H9 (cell line): ENCODE results near the gene NDOR1. TPM values are rescaled to one million over a fixed set of nuclear protein-coding genes. Genes with fewer than 3 reads are reported as not detected.

ENCODE experiments used
- DNase-seq: peaks from one replicate; pipeline ENCODE4 v3.0.0-alpha.2; 2017
- H2AFZ ChIP-seq: one replicate; pipeline ENCODE4 v1.6.1; 2013; ENCODE audit warnings: mild to moderate bottlenecking, low read length, control low read depth, moderate library complexity
- H2AK5ac ChIP-seq: 2 replicates; pipeline ENCODE4 v1.6.1; 2013; ENCODE audit warnings: low read length, control low read depth, mixed read lengths; ENCODE audit not compliant: insufficient read length
- H2BK120ac ChIP-seq: one replicate; pipeline ENCODE4 v1.6.1; 2013; ENCODE audit warnings: low read depth, mild to moderate bottlenecking, low read length, control low read depth, inconsistent platforms; ENCODE audit not compliant: poor library complexity, severe bottlenecking
- H2BK12ac ChIP-seq: 2 replicates; pipeline ENCODE4 v1.6.1; 2013; ENCODE audit warnings: low read length, control low read depth, mixed read lengths, low read depth; ENCODE audit not compliant: insufficient read length
- H2BK15ac ChIP-seq: 2 replicates; pipeline ENCODE4 v1.6.1; 2013; ENCODE audit warnings: low read depth, low read length, control low read depth
- H2BK20ac ChIP-seq: one replicate; pipeline ENCODE4 v1.6.1; 2013; ENCODE audit warnings: low read depth, mild to moderate bottlenecking, low read length, control low read depth, inconsistent platforms; ENCODE audit not compliant: poor library complexity, severe bottlenecking
- H2BK5ac ChIP-seq: 2 replicates; pipeline ENCODE4 v1.6.1; 2013; ENCODE audit warnings: low read length, control low read depth, mixed read lengths; ENCODE audit not compliant: insufficient read length
- H3K14ac ChIP-seq: 2 replicates; pipeline ENCODE4 v1.6.1; 2013; ENCODE audit warnings: low read length, control low read depth; ENCODE audit not compliant: insufficient read depth
- H3K18ac ChIP-seq: 2 replicates; pipeline ENCODE4 v1.6.1; 2013; ENCODE audit warnings: low read depth, mild to moderate bottlenecking, mixed read lengths, low read length, control low read depth; ENCODE audit not compliant: insufficient read length
- H3K23ac ChIP-seq: 2 replicates; pipeline ENCODE4 v1.6.1; 2013; ENCODE audit warnings: low read length, control low read depth, mixed read lengths, low read depth; ENCODE audit not compliant: insufficient read length
- H3K23me2 ChIP-seq: 2 replicates; pipeline ENCODE4 v1.6.1; 2013; ENCODE audit warnings: low read depth, mild to moderate bottlenecking, mixed read lengths, low read length, control low read depth; ENCODE audit not compliant: insufficient read length, poor library complexity, severe bottlenecking
- H3K27ac ChIP-seq: 2 replicates; pipeline ENCODE4 v1.5.1; 2013; ENCODE audit warnings: low read length, control low read depth, mixed read lengths, low read depth; ENCODE audit not compliant: insufficient read length
- H3K27me3 ChIP-seq: 2 replicates; pipeline ENCODE4 v1.6.1; 2013; ENCODE audit warnings: low read length, control low read depth, inconsistent platforms; ENCODE audit not compliant: insufficient read depth
- H3K4ac ChIP-seq: 2 replicates; pipeline ENCODE4 v1.6.1; 2013; ENCODE audit warnings: low read depth, mild to moderate bottlenecking, control low read depth, inconsistent platforms, low read length, moderate library complexity
- H3K4me1 ChIP-seq: 2 replicates; pipeline ENCODE4 v1.6.1; 2013; ENCODE audit warnings: low read length, control low read depth, inconsistent platforms; ENCODE audit not compliant: insufficient read depth
- H3K4me2 ChIP-seq: 2 replicates; pipeline ENCODE4 v1.6.1; 2013; ENCODE audit warnings: low read length, control low read depth, mixed read lengths; ENCODE audit not compliant: insufficient read length, insufficient read depth
- H3K56ac ChIP-seq: 2 replicates; pipeline ENCODE4 v1.6.1; 2013; ENCODE audit warnings: low read depth, mild to moderate bottlenecking, mixed read lengths, low read length, control low read depth; ENCODE audit not compliant: insufficient read length
- H3K79me1 ChIP-seq: 2 replicates; pipeline ENCODE4 v1.6.1; 2013; ENCODE audit warnings: low read depth, mild to moderate bottlenecking, moderate library complexity, low read length, control low read depth, inconsistent platforms; ENCODE audit not compliant: insufficient read depth, poor library complexity, severe bottlenecking
- H3K79me2 ChIP-seq: 2 replicates; pipeline ENCODE4 v1.6.1; 2013; ENCODE audit warnings: low read length, control low read depth, inconsistent platforms; ENCODE audit not compliant: insufficient read depth
- H3K9ac ChIP-seq: 2 replicates; pipeline ENCODE4 v1.6.1; 2013; ENCODE audit warnings: low read length, control low read depth, mixed read lengths; ENCODE audit not compliant: insufficient read length; ENCODE audit errors: extremely low read depth
- H3K9me3 ChIP-seq: one replicate; pipeline ENCODE4 v1.6.1; 2013; ENCODE audit warnings: low read depth, low read length, inconsistent platforms; ENCODE audit not compliant: control insufficient read depth
- H3T11ph ChIP-seq: one replicate; pipeline ENCODE4 v1.6.1; 2013; ENCODE audit warnings: mild to moderate bottlenecking, low read length, control low read depth, inconsistent platforms
- H4K20me1 ChIP-seq: one replicate; pipeline ENCODE4 v1.6.1; 2013; ENCODE audit not compliant: control insufficient read depth, insufficient read length, insufficient read depth
- H4K5ac ChIP-seq: 2 replicates; pipeline ENCODE4 v1.6.1; 2013; ENCODE audit warnings: low read depth, mild to moderate bottlenecking, mixed read lengths, low read length, control low read depth; ENCODE audit not compliant: insufficient read length
- H4K8ac ChIP-seq: replicated peaks from 2 replicates; pipeline ENCODE4 v1.6.1; 2013; ENCODE audit warnings: low read length, control low read depth, mixed read lengths, low read depth; ENCODE audit not compliant: insufficient read length
- H4K91ac ChIP-seq: 2 replicates; pipeline ENCODE4 v1.6.1; 2013; ENCODE audit warnings: low read depth, mild to moderate bottlenecking, moderate library complexity, mixed read lengths, low read length, control low read depth; ENCODE audit not compliant: insufficient read length
- H3K27ac Mint-ChIP-seq, 3 experiments: 2 replicates in 2 of 3; 3 replicates in 1 of 3; pipeline ENCODE4 v1.8.0; 2020 to 2021; ENCODE audit warnings: mixed read lengths in 3 of 3, mild to moderate bottlenecking in 1 of 3, moderate library complexity in 1 of 3
- H3K27me3 Mint-ChIP-seq: 2 replicates; pipeline ENCODE4 v1.8.0; 2021; ENCODE audit warnings: low read depth, mild to moderate bottlenecking, moderate library complexity, mixed read lengths
- H3K36me3 Mint-ChIP-seq, 3 experiments: 2 replicates in 2 of 3; 3 replicates in 1 of 3; pipeline ENCODE4 v1.8.0; 2020 to 2021; ENCODE audit warnings: low read depth in 3 of 3, mixed read lengths in 3 of 3; ENCODE audit not compliant: insufficient read depth in 1 of 3
- H3K4me1 Mint-ChIP-seq, 2 experiments: 2 replicates each; pipeline ENCODE4 v1.8.0; 2020; ENCODE audit warnings: mixed read lengths in 2 of 2
- H3K4me3 Mint-ChIP-seq, 2 experiments: 2 replicates in 1 of 2; 3 replicates in 1 of 2; pipeline ENCODE4 v1.8.0; 2020 to 2021; ENCODE audit warnings: mild to moderate bottlenecking in 2 of 2, mixed read lengths in 2 of 2, moderate library complexity in 1 of 2
- H3K9me3 Mint-ChIP-seq, 2 experiments: 2 replicates in 1 of 2; 3 replicates in 1 of 2; pipeline ENCODE4 v1.8.0; 2020; ENCODE audit warnings: mild to moderate bottlenecking in 2 of 2, mixed read lengths in 2 of 2, moderate library complexity in 1 of 2
- CTCF ChIP-seq: fragments of 200-600 bp; sonication (generic); conservative IDR thresholded peaks from 3 replicates; pipeline ENCODE4 v1.8.0; 2021; ENCODE audit warnings: antibody characterized with exemption, mild to moderate bottlenecking
- WGBS: extraction: QIAGEN DNeasy Blood & Tissue Kit; methylation state at CpG from one replicate; pipeline ENCODE4 v1.1.7; 2013; ENCODE audit warnings: missing lambda C conversion rate, low lambda C conversion rate, mixed read lengths; ENCODE audit not compliant: insufficient read length; ENCODE audit errors: extremely low coverage; 5-methylcytosine and 5-hydroxymethylcytosine counted together
- total RNA-seq: library from RNA; stranded (reverse); gene quantifications from 2 replicates; pipeline ENCODE4 v1.2.1, GENCODE V29; 2021

The NDOR1 gene
- total RNA-seq, 1 experiment from 2014 or later = 44.1 TPM

GRCh38 chr9:137252555-137253506, 47.3 kb downstream of the NDOR1 start:
- Histone ChIP-seq H2BK12ac (no peak overlapping the region), H3K4me2 (no peak overlapping the region)
- TF ChIP-seq CTCF = no peak

More at GRCh38 chr9:137252555-137253506, 47.3 kb downstream of the NDOR1 start:
- Histone ChIP-seq H3K79me1 (peaks cover 5% of the 10 kb centered on the region), H2AFZ (no peak overlapping the region), H3K4ac (no peak overlapping the region), H2BK5ac (no peak overlapping the region), H2BK120ac (no peak overlapping the region), H3K18ac (no peak overlapping the region), H2BK20ac (no peak overlapping the region), H3K9ac (no peak overlapping the region), H2AK5ac (no peak overlapping the region), H3T11ph (no peak overlapping the region), H3K14ac (no peak overlapping the region), H3K4me1 (no peaks in the 10 kb centered on the region), H3K27ac (no peak overlapping the region), H3K79me2 (peaks cover 6% of the 10 kb centered on the region; the same call in 1 of the 2 replicates), H3K27me3 (no peaks in the 10 kb centered on the region), H4K5ac (no peak overlapping the region), H3K56ac (no peak overlapping the region), H3K9me3 (no peaks in the 10 kb centered on the region), H3K23me2 (peaks cover 14% of the 10 kb centered on the region), H2BK15ac (no peak overlapping the region), H4K20me1 (no peaks in the 10 kb centered on the region), H4K8ac (no peak overlapping the region), H4K91ac (no peak overlapping the region), H3K23ac (no peak overlapping the region)
- peaks cover 7 to 12% (median 8%) of the 10 kb centered on the region in 3 experiments; a peak in 6 of 7 replicates for H3K36me3 Mint-ChIP-seq
- H3K27me3 Mint-ChIP-seq = peaks cover 20% of the 10 kb centered on the region
- peak; percentile 69 for DNase-seq
- H3K4me1 Mint-ChIP-seq = peaks cover 8 to 19% of the 10 kb centered on the region in 2 experiments
- no peaks in the 10 kb centered on the region; a peak in 1 of 5 replicates for H3K9me3 Mint-ChIP-seq
- no peak overlapping the region; a peak in 1 of 7 replicates for H3K27ac Mint-ChIP-seq
- WGBS = no CpG with 5 or more reads among the region's 35 CpGs
- H3K4me3 Mint-ChIP-seq = peak overlapping the region in 1 of 2 experiments; percentile 29; a peak in 1 of 5 replicates
